A549 treated with DMSO at 1 μM for 4 hours (cell line): ENCODE measurements around the gene ZNF782. TPM values are rescaled to one million over a fixed set of nuclear protein-coding genes. Genes with fewer than 3 reads are reported as not detected.

Experiments
- total RNA-seq: library from RNA; stranded (reverse); fragments of 200-300 nt; extraction: Qiagen RNA extraction; gene quantifications from 5 replicates; pipeline ENCODE4 v1.2.3, GENCODE V29; 2022; ENCODE audit warnings: low read depth

ZNF782 gene
- total RNA-seq: 1.1 to 2.6 TPM (median 1.7 TPM) in 5 replicates

DNA sequence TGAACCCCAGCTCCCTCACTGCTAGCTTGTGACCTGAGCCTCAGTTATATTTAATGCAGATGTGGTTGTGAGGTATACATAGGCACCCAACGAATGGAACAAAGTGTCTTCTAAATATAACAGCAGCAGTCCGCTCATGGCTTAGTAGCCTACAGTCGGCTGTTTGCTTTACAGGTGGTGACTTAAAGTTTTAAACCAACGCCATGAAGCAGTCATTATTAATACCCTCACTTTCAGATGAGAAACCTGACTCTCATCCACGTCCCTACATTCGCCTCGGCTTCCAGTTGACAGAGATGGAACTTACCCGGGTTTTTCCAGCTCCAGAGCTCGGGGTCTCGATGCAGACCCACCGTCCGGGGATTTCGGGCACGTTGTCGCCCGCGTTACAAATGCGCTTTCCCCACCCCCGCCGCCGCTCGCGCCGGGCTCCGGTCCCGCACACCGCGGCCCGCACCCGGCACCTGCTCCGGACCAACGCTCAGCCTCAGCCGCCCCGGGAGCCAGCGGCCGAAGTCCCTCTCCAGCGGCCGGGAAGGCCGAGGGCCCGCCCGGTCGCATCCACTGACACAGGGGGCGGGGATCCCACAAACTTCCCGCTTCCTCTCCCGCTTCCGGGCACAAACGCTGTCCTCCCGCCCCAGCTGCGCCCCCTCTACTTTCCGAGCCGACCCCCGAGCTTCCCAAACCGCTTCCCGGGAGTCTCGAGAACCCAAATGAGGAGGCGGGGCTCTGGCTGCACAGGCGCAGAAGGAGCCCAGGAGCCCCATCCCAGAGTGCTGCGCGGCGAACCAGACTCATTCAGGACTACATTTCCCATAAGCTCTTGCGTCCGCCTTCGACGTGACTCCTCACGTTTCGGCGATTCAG lies at the start of gene ZNF782:
Gene ZNF782 (minus strand): TSS at position 734 of the 870 bp plus-strand sequence. CDS start 2,553 bp downstream, outside the sequence.

Other genes starting within 250 kb of the ZNF782 start
- 9.0 to 13.0 TPM (median 11.1 TPM) in 5 replicates for gene CDC14B, start 234.7 kb downstream of the ZNF782 start, total RNA-seq
- 14.2 to 16.8 TPM (median 16.0 TPM) in 5 replicates for gene PRXL2C, start 199.2 kb downstream of the ZNF782 start, total RNA-seq
- 4.6 to 6.2 TPM (median 4.8 TPM) in 5 replicates for gene ZNF510, start 76.4 kb downstream of the ZNF782 start, total RNA-seq
- gene NUTM2G, start 74.3 kb upstream of the ZNF782 start, total RNA-seq: 0.03 TPM in 1 of 5 replicates, not detected in the others
- gene CTSV, start 184.6 kb upstream of the ZNF782 start, total RNA-seq: 12.4 to 15.1 TPM (median 13.3 TPM) in 5 replicates